GM12891 (cell line): Measurements from ENCODE around the gene C17orf50.

ENCODE experiments used
- PAX5 ChIP-seq: IDR thresholded peaks from 2 replicates; pipeline ENCODE4 v1.6.1; 2011; ENCODE audit warnings: low read length, moderate library complexity, mild to moderate bottlenecking; ENCODE audit not compliant: insufficient read depth, severe bottlenecking
- POLR2A ChIP-seq: IDR thresholded peaks from 2 replicates; pipeline ENCODE4 v1.6.1; 2011; ENCODE audit warnings: low read depth, low read length, control low read depth
- POLR2AphosphoS5 ChIP-seq: IDR thresholded peaks from 2 replicates; pipeline ENCODE4 v1.6.1; 2011; ENCODE audit warnings: low read depth, low read length, control low read depth
- SPI1 ChIP-seq: IDR thresholded peaks from 2 replicates; pipeline ENCODE4 v1.6.1; 2011; ENCODE audit warnings: low read depth, low read length, control low read depth
- TAF1 ChIP-seq: IDR thresholded peaks from 2 replicates; pipeline ENCODE4 v1.6.1; 2011; ENCODE audit warnings: low read depth, low read length, control low read depth

DNA sequence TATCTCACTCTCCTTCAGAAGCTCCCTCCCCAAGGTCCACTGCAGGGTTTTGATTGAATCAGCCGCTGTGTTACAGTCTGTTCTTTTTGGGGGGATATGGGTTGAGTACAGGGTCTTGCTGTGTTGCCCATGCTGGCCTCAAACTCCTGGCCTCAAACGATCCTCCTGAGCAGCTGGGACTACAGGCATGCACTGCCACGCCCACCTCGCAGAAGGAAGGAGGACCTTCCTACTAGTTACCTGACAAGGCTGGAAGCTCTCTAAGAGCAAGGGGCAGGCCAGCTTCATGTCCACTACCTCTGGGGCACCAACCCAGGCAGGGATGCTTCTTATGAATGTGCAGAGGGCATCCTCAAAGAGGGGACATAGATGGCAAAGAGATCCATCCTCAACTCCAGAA, 36.7 kb downstream of the C17orf50 start:
- TF ChIP-seq POLR2AphosphoS5 (no peak), PAX5 (no peak), POLR2A (no peak), SPI1 (no peak), TAF1 (no peak)
